Thoracic aorta (tissue), 2 donors: Measurements from ENCODE around the gene C6orf52. TPM values are rescaled to one million over a fixed set of nuclear protein-coding genes. Genes with fewer than 3 reads are reported as not detected.
A peak's percentile ranks its signal among the peaks of the same experiment; 100 is the strongest.

Experiments used
- ATAC-seq: fragments of 150-250 bp; one replicate; pipeline ENCODE4 v1.8.0; 2017; ENCODE audit warnings: low read depth; ENCODE audit not compliant: insufficient number of reproducible peaks, low FRiP score
- DNase-seq: peaks from one replicate; pipeline ENCODE4 v3.0.0-alpha.2; 2020; ENCODE audit warnings: low spot score
- H3K27ac ChIP-seq, 2 donors: fragments of 200-600 bp; sonication (generic); 1 replicate in 1 of 2; 2 replicates in 1 of 2; pipeline ENCODE4 v1.5.1; 2016; ENCODE audit warnings: mild to moderate bottlenecking in 2 of 2, moderate library complexity in 2 of 2
- H3K27me3 ChIP-seq: fragments of 200-600 bp; sonication (generic); replicated peaks from 2 replicates; pipeline ENCODE4 v1.6.0; 2016; ENCODE audit warnings: mild to moderate bottlenecking; ENCODE audit not compliant: insufficient read depth
- H3K36me3 ChIP-seq: fragments of 200-600 bp; sonication (generic); one replicate; pipeline ENCODE4 v1.5.1; 2016
- H3K4me1 ChIP-seq, 2 donors: fragments of 200-600 bp; sonication (generic); 1 replicate in 1 of 2; 2 replicates in 1 of 2; pipeline versions ENCODE4 v1.5.1 to v1.6.0; 2016; ENCODE audit warnings: low read depth in 2 of 2, mild to moderate bottlenecking in 1 of 2; ENCODE audit not compliant: control insufficient read depth in 1 of 2
- H3K4me3 ChIP-seq: fragments of 200-600 bp; sonication (generic); 2 replicates; pipeline ENCODE4 v1.5.1; 2016; ENCODE audit warnings: mild to moderate bottlenecking
- H3K9me3 ChIP-seq: fragments of 200-600 bp; sonication (generic); 2 replicates; pipeline ENCODE4 v1.5.1; 2016
- CTCF ChIP-seq: fragments of 200-600 bp; sonication (generic); IDR thresholded peaks from one replicate; pipeline ENCODE4 v1.5.1; 2019; ENCODE audit warnings: antibody characterized with exemption
- total RNA-seq, 2 donors: library from RNA; depleted of rRNA; stranded (reverse); fragments of >200 nt; gene quantifications; one replicate each; pipeline versions ENCODE4 v1.1.0 to v1.2.3, GENCODE V29; 2016

Gene C6orf52
- total RNA-seq, 2 donors from 2014 or later, result not detected

GRCh38 chr6:10659699-10660348 is 34.6 kb downstream of the C6orf52 start:
- Histone ChIP-seq H3K4me3 (peak overlapping the region; percentile 65), H3K9me3 (no peaks in the 10 kb centered on the region), H3K36me3 (no peaks in the 10 kb centered on the region), H3K4me1 (no peaks in the 10 kb centered on the region), H3K27ac (peak overlapping the region in 1 of 2 donors; percentile 13), H3K27me3 (peaks cover 5% of the 10 kb centered on the region)
- DNase-seq, result no peak
- no peak for TF ChIP-seq CTCF
- ATAC-seq, result no peak

GRCh38 chr6:10658910-10659698 is 35.3 kb downstream of the C6orf52 start:
- Histone ChIP-seq H3K27ac (peak overlapping the region in 1 of 2 donors; percentile 13), H3K4me3 (peak overlapping the region; percentile 65), H3K27me3 (peaks cover 5% of the 10 kb centered on the region), H3K36me3 (no peaks in the 10 kb centered on the region), H3K9me3 (no peaks in the 10 kb centered on the region), H3K4me1 (no peaks in the 10 kb centered on the region)
- TF ChIP-seq CTCF, result no peak
- DNase-seq (no peak), ATAC-seq (no peak)

GRCh38 chr6:10655508-10656055 is 38.8 kb downstream of the C6orf52 start:
- Histone ChIP-seq H3K36me3 (no peaks in the 10 kb centered on the region), H3K27me3 (peaks cover 5% of the 10 kb centered on the region), H3K27ac (no peak overlapping the region), H3K9me3 (no peaks in the 10 kb centered on the region), H3K4me3 (no peak overlapping the region), H3K4me1 (no peaks in the 10 kb centered on the region)
- no peak for ATAC-seq
- DNase-seq, result no peak
- TF ChIP-seq CTCF, result no peak

- DNase-seq, result no peak
- no peaks in the 10 kb centered on the region for H3K36me3 ChIP-seq
- no peaks in the 10 kb centered on the region for H3K9me3 ChIP-seq
- H3K27me3 ChIP-seq, result no peaks in the 10 kb centered on the region
- TF ChIP-seq CTCF, result no peak
- H3K4me1 ChIP-seq, result peaks cover 3 to 18% of the 10 kb centered on the region in 2 donors
- no peak for ATAC-seq
- H3K4me3 ChIP-seq, result no peak overlapping the region
- peak overlapping the region; percentile 78 to 83 for H3K27ac ChIP-seq
Measured at GRCh38 chr6:10644225-10644624, 50.2 kb downstream of the C6orf52 start.

GRCh38 chr6:10643201-10643651 is 51.2 kb downstream of the C6orf52 start:
- H3K4me1 ChIP-seq, result peaks cover 3 to 18% of the 10 kb centered on the region in 2 donors
- no peak for DNase-seq
- no peak for ATAC-seq
- no peaks in the 10 kb centered on the region for H3K9me3 ChIP-seq
- H3K27me3 ChIP-seq, result no peaks in the 10 kb centered on the region
- H3K4me3 ChIP-seq, result no peak overlapping the region
- no peak for TF ChIP-seq CTCF
- no peak overlapping the region for H3K27ac ChIP-seq
- no peaks in the 10 kb centered on the region for H3K36me3 ChIP-seq
